RKO (cell line): ENCODE measurements around the gene STN1.

ENCODE experiments used
- DNase-seq: peaks from one replicate; pipeline ENCODE4 v3.0.0-alpha.2; 2016; ENCODE audit warnings: low spot score

STN1 gene

GRCh38 chr10:103843854-103844570 is 74.0 kb downstream of the STN1 start:
- DNase-seq: no peak

DNA sequence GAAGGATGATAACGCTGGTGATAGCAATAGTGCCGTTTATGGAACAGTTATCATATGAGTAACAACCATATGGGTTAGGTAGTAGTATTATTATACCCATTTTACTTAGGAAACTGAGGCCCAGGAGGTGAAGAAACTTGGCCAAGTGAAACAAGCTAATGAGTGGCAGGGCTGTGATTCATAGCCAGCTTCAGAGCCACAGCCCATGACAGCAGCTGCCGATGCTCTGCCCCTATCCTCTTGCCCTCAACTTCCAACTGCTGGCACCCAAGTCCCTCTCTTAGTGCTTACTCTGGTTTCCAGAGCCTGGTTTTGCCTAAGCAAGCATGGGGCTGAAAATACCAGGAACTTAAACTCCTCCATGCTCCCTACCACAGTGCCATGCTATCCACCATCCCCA is 74.9 kb downstream of the STN1 start:
- DNase-seq: no peak

- DNase-seq: no peak
Observed at GRCh38 chr10:103842605-103843004, 75.4 kb downstream of the STN1 start.

- no peak for DNase-seq
Observed at GRCh38 chr10:103841519-103841918, 76.5 kb downstream of the STN1 start.

DNA sequence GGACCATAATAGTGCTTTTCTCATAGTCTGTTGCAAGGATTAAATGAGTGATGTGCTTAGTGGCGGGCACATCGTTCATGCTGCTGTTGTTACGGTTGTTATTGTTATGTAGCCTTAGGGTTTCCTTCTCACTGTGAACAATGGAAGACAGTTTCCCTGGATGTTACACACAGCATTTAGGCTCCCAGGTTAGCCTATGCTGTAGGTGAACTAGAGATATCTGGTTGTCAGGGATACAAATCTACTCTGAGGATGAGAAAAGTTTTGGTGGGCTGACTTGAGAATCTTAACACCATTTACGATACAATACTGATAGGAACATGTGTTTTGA is 77.3 kb downstream of the STN1 start:
- no peak for DNase-seq

DNA sequence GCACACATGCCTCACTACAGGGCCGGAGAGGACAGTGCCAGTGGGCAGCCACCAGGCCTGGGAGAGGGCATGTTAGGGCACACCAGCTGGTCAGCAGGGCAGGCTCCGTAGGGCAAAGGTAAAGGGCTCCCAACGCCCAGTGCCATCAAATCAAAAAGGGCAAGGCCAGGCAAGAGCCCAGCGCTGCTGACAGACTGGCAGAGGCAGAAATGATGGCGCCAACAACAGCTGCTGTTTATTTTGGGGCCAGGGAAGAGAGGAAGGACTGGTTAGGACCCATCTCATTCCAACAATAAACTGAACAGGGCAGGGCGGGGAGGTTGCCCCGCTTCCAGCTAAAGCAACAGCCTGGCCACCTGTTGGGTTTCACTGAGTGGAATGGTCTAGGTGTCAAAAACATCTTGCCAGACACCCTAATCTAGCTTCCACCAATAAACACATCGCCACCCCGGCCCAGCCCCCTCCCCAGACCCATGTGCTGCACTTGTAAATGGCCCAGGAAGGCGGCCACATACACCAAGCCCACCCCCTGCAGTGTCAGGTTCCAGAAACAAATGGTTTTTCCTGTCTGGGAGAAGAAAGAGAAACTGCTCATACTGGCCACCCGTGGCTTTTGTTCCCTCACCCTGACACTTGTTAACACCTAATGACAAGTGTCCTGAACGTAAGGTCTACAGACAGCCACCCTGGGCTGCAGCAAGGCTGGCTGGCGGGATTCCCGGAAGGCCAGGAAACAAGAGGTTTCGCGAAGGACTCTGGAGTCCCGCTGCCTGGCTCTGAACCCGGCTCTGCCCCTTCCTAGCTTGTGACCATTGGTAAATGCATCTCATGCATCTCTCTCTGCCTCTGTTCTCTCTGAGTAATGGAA is 77.9 kb downstream of the STN1 start:
- DNase-seq: no peak

GRCh38 chr10:103839519-103839871 is 78.5 kb downstream of the STN1 start:
- DNase-seq: no peak

- DNase-seq: no peak
Observed at GRCh38 chr10:103838862-103839518, 79.0 kb downstream of the STN1 start.

DNA sequence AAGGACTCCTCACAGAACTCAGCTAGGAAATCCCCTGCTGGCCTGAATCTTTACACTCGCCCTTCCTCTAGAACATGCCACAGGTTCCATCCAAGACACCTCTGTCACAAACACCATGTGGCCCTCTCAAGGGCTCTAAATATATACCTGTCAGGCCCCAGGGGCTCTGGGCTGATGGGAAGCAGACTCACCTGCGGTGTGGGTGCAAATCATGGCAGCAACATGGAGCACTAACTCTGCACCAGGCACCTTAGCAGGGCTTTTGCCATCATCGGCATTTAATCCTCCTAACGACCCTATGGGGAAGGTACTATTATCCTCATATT is 80.0 kb downstream of the STN1 start:
- DNase-seq: no peak

GRCh38 chr10:103837370-103838069 is 80.5 kb downstream of the STN1 start:
- no peak for DNase-seq

DNA sequence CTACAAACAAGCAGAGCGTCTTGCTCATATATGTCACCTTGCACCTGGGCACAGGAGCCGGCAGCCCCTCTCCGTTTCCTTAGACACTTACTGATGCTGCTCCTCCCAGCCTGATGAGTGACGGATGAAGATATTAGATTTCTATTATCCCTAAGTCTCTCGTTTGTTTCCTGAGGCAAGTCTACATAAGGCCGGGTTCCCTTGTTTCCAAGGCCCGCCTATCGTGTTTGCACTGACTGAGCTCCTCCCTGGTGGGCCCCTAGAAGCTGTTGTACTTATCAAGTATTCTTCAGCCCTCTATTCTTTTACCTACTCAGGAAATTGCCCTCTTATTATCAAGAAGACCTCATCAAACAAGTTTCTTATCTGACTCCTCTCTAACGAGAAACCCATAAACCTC is 81.1 kb downstream of the STN1 start:
- DNase-seq: no peak

- DNase-seq: no peak
Observed at GRCh38 chr10:103836273-103836672, 81.7 kb downstream of the STN1 start.

GRCh38 chr10:103835096-103836050 is 82.6 kb downstream of the STN1 start:
- no peak for DNase-seq

- no peak for DNase-seq
Observed at GRCh38 chr10:103834436-103835095, 83.4 kb downstream of the STN1 start.

GRCh38 chr10:103833731-103834365 is 84.1 kb downstream of the STN1 start:
- DNase-seq: no peak

DNA sequence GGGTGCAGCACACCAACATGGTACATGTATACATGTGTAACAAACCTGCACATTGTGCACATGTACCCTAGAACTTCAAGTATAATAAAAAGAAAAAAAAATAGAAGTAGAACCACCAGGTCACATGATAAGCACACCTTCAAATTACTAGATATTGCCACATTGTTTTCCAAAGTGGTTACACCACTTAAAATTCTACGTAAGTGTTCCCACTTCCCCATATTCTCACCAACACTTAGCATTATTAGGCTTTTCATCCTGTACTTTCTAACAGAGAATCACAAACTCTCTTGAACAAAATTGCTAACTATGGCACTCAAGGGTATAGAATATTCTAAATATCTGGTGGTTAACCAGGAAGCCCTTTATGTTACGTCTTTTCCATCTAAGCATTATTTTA is 85.2 kb downstream of the STN1 start:
- no peak for DNase-seq
